Mucosa of rectum (tissue), 2 donors: ENCODE results near the gene FHAD1.

Experiments used
- H3K27ac ChIP-seq, 2 donors: one replicate each; pipeline ENCODE4 v1.7.0; 2013; ENCODE audit warnings: inconsistent platforms in 2 of 2, low read depth in 2 of 2, low read length in 2 of 2
- H3K27me3 ChIP-seq, 2 donors: one replicate each; pipeline ENCODE4 v1.7.0; 2013; ENCODE audit warnings: low read length in 2 of 2; ENCODE audit not compliant: control insufficient read depth in 2 of 2, insufficient read depth in 2 of 2
- H3K36me3 ChIP-seq, 2 donors: one replicate each; pipeline ENCODE4 v1.7.0; 2013; ENCODE audit warnings: low read length in 2 of 2; ENCODE audit not compliant: control insufficient read depth in 2 of 2, insufficient read depth in 2 of 2
- H3K4me1 ChIP-seq, 2 donors: one replicate each; pipeline ENCODE4 v1.7.0; 2013; ENCODE audit warnings: low read length in 2 of 2, mild to moderate bottlenecking in 1 of 2; ENCODE audit not compliant: control insufficient read depth in 2 of 2, insufficient read depth in 2 of 2
- H3K4me3 ChIP-seq, 2 donors: one replicate each; pipeline ENCODE4 v1.7.0; 2013; ENCODE audit warnings: low read length in 2 of 2
- H3K9ac ChIP-seq, 2 donors: one replicate each; pipeline ENCODE4 v1.7.0; 2013; ENCODE audit warnings: low read length in 2 of 2, low read depth in 1 of 2, mild to moderate bottlenecking in 1 of 2
- H3K9me3 ChIP-seq, 2 donors: one replicate each; pipeline ENCODE4 v1.7.0; 2013; ENCODE audit warnings: low read length in 2 of 2; ENCODE audit not compliant: control insufficient read depth in 2 of 2
- donor health status: healthy.
- donor health status: Normal muscosa, but diverticular disease.

The FHAD1 gene

DNA sequence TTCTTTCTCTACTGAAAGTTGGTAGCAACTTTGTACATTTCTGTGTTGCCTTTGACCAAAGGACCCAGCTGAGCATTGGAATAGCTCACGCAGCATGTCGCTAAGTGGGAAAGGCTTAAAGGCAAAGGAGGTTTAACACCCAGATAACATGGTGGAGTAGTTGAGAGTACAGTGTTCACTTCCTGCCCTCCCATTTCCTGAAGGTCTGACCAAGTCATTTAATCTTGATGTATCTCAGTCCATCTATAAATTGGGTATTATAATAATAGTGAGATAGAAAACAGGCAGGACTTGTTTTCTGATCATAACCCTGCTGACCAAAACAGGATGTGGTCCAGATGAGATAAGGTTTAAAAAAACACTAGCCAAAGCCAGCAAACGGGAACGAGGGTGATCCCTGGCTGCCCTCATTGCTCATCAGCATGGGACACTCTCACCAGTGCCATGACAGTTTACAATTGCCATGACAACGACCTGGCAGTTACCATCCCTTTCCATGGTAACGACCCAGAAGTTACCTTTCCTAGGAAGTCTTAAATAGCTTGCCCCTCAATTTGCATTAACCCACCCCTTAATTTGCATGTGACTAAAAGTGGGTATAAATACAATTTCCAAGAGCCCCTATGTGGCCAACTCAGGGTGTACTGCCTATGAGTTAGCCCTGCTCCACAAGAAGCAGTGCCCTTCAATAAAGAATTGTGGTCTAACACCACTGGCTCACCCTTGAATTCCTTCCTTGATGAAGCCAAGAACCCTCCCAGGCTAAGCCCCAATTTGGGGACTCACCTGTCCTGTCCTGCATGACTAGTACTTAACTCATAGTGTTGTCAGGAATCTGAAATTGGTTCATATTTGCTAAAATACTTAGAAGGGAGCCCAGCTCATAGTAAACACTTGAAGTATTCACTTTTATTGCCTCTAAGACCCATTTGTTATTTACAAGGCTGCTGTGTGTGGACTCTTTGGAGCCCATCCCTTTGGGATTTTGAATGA is 28.4 kb upstream of the FHAD1 start:
- Histone ChIP-seq H3K27me3 (no peaks in the 10 kb centered on the region), H3K9ac (no peak overlapping the region), H3K4me3 (no peak overlapping the region), H3K9me3 (no peaks in the 10 kb centered on the region), H3K4me1 (peaks cover 19 to 21% of the 10 kb centered on the region in 2 donors), H3K27ac (no peak overlapping the region), H3K36me3 (peaks cover 3 to 10% of the 10 kb centered on the region in 2 donors)

DNA sequence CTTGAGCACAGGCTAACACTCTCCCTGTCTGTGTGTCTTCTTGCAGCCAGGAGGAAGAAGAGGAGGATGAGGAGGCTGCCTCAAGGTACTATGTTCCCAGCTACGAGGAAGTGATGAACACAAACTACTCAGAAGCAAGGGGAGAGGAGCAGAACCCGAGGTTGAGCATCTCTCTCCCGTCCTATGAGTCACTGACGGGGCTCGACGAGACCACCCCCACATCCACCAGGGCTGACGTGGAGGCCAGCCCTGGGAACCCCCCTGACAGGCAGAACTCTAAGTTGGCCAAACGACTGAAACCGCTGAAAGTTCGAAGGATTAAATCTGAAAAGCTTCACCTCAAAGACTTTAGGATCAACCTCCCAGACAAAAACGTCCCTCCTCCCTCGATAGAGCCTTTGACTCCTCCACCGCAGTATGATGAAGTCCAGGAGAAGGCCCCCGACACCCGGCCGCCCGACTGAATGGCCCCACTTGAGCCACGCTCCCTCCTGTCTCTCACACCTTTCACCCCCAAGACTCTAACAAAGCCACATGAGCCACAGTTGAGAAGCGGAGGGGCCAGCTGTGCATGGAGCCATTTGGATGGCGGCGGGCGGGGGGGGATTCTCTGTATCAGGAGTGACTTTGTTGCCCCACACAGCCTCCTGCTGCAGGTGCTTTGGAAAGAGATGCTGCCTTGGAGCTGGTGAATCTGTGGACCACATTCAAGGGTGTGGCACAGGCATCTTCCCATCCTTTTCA is 27.6 kb upstream of the FHAD1 start:
- peaks cover 3 to 10% of the 10 kb centered on the region in 2 donors for H3K36me3 ChIP-seq
- peaks cover 15 to 18% of the 10 kb centered on the region in 2 donors for H3K4me1 ChIP-seq
- H3K27ac ChIP-seq: no peak overlapping the region
- no peak overlapping the region for H3K4me3 ChIP-seq
- H3K9me3 ChIP-seq: no peaks in the 10 kb centered on the region
- H3K9ac ChIP-seq: peak overlapping the region in 1 of 2 donors; percentile 3
- H3K27me3 ChIP-seq: no peaks in the 10 kb centered on the region

GRCh38 chr1:15220024-15220392 is 27.0 kb upstream of the FHAD1 start:
- peaks cover 3 to 10% of the 10 kb centered on the region in 2 donors for H3K36me3 ChIP-seq
- H3K27ac ChIP-seq: no peak overlapping the region
- no peaks in the 10 kb centered on the region for H3K9me3 ChIP-seq
- no peaks in the 10 kb centered on the region for H3K27me3 ChIP-seq
- no peak overlapping the region for H3K4me3 ChIP-seq
- H3K9ac ChIP-seq: no peak overlapping the region
- H3K4me1 ChIP-seq: peaks cover 14 to 16% of the 10 kb centered on the region in 2 donors

GRCh38 chr1:15220825-15221431 is 26.1 kb upstream of the FHAD1 start:
- no peaks in the 10 kb centered on the region for H3K27me3 ChIP-seq
- H3K27ac ChIP-seq: peak overlapping the region in 1 of 2 donors; percentile 52
- H3K36me3 ChIP-seq: peaks cover 3 to 10% of the 10 kb centered on the region in 2 donors
- no peak overlapping the region for H3K9ac ChIP-seq
- H3K4me1 ChIP-seq: peaks cover 10 to 12% of the 10 kb centered on the region in 2 donors
- no peak overlapping the region for H3K4me3 ChIP-seq
- H3K9me3 ChIP-seq: no peaks in the 10 kb centered on the region

DNA sequence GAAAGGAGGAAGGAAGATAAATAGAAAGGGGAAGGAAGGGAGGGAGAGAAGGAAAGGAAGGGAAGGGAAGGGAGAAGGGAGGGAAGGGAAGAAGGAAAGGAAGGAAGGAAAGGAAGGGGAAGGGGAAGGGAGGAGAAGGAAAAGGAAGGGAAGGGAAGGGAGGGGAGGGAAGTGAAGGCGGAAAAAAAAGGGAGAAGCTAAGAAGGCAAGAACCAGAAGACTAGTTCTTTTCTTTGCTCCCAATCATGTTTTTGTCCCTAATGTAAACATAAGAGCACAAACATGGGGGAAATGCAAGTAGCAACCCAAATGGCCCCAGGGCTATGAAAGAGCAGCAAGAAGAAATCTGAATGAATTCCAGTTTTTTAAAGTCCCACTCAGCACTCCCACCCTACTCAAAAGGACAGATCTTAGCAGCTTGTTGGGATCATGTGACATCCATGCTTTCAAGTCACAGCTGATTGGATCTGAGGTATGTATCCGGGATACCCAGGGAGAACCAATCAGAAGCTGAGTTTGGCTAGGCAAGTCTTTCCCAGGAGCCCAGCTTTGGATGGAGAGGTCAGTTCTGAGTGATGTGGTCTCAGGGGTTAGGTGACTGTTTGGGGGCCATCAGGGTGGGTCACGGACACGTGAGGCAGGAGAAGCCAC is 24.2 kb upstream of the FHAD1 start:
- H3K4me1 ChIP-seq: peaks cover 10 to 12% of the 10 kb centered on the region in 2 donors
- H3K9me3 ChIP-seq: no peaks in the 10 kb centered on the region
- H3K36me3 ChIP-seq: peaks cover 3 to 10% of the 10 kb centered on the region in 2 donors
- no peak overlapping the region for H3K4me3 ChIP-seq
- H3K27ac ChIP-seq: no peak overlapping the region
- no peaks in the 10 kb centered on the region for H3K27me3 ChIP-seq
- H3K9ac ChIP-seq: no peak overlapping the region

GRCh38 chr1:15224259-15224869 is 22.7 kb upstream of the FHAD1 start:
- H3K4me1 ChIP-seq: peaks cover 12 to 14% of the 10 kb centered on the region in 2 donors
- no peak overlapping the region for H3K4me3 ChIP-seq
- H3K36me3 ChIP-seq: peaks cover 0 to 4% of the 10 kb centered on the region in 2 donors
- no peaks in the 10 kb centered on the region for H3K9me3 ChIP-seq
- no peak overlapping the region for H3K9ac ChIP-seq
- H3K27ac ChIP-seq: no peak overlapping the region
- H3K27me3 ChIP-seq: no peaks in the 10 kb centered on the region

- no peaks in the 10 kb centered on the region for H3K27me3 ChIP-seq
- H3K4me3 ChIP-seq: no peak overlapping the region
- no peaks in the 10 kb centered on the region for H3K36me3 ChIP-seq
- peaks cover 12 to 17% of the 10 kb centered on the region in 2 donors for H3K4me1 ChIP-seq
- no peak overlapping the region for H3K27ac ChIP-seq
- no peak overlapping the region for H3K9ac ChIP-seq
- no peaks in the 10 kb centered on the region for H3K9me3 ChIP-seq
These were observed 22.0 kb upstream of the FHAD1 start for GRCh38 chr1:15224974-15225373.

DNA sequence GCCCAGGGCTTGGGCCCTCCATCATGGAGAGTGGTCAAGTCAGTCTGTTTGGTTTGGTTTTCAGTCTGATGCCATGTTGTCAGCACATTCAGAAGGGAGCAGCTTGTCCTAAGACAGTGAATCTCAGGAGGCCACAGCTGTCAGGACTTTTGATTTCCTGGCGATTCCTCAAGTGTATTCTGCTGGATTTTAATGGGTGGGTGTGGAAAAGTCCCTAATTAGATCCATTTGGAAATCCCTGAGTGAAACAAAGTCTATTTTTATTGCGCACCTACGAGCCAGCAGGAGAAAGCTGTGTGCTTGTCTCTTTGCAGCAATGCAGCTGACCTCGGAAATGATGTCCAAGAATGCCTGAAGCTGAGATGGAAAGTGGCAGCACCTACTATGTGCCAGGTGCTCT is 21.6 kb upstream of the FHAD1 start:
- no peak overlapping the region for H3K9ac ChIP-seq
- no peaks in the 10 kb centered on the region for H3K9me3 ChIP-seq
- H3K27ac ChIP-seq: no peak overlapping the region
- peaks cover 12 to 22% of the 10 kb centered on the region in 2 donors for H3K4me1 ChIP-seq
- no peaks in the 10 kb centered on the region for H3K36me3 ChIP-seq
- H3K4me3 ChIP-seq: no peak overlapping the region
- H3K27me3 ChIP-seq: no peaks in the 10 kb centered on the region

- Histone ChIP-seq H3K4me3 (no peak overlapping the region), H3K36me3 (no peaks in the 10 kb centered on the region), H3K4me1 (peaks cover under 1 to 14% of the 10 kb centered on the region in 2 donors), H3K9me3 (no peaks in the 10 kb centered on the region), H3K27ac (no peak overlapping the region), H3K9ac (no peak overlapping the region), H3K27me3 (no peaks in the 10 kb centered on the region)
These were observed 20.4 kb upstream of the FHAD1 start for GRCh38 chr1:15226388-15227255.
